Measurements from ENCODE around the gene NOL4L.

NOL4L gene, protein sequence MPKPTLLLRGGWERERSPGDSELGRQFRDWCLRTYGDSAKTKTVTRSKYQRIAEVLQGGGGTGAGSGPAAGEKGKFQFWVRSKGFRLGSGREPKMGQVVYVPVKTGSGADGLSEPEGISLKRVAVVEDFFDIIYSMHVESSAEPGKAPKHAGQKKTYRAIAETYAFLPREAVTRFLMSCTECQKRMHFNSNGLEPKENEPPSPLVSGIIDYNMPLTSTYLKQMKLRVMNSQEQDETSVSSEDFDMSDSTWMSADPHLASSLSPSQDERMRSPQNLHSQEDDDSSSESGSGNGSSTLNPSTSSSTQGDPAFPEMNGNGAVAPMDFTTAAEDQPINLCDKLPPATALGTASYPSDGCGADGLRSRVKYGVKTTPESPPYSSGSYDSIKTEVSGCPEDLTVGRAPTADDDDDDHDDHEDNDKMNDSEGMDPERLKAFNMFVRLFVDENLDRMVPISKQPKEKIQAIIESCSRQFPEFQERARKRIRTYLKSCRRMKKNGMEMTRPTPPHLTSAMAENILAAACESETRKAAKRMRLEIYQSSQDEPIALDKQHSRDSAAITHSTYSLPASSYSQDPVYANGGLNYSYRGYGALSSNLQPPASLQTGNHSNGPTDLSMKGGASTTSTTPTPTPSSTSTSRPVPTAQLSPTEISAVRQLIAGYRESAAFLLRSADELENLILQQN

GRCh38 chr20:32585011-32585585 is at the start of gene NOL4L:
Gene NOL4L (minus strand): TSS chr20:32585333. CDS start chr20:32584890, 443 bp downstream.
- no peak for DNase-seq

DNA sequence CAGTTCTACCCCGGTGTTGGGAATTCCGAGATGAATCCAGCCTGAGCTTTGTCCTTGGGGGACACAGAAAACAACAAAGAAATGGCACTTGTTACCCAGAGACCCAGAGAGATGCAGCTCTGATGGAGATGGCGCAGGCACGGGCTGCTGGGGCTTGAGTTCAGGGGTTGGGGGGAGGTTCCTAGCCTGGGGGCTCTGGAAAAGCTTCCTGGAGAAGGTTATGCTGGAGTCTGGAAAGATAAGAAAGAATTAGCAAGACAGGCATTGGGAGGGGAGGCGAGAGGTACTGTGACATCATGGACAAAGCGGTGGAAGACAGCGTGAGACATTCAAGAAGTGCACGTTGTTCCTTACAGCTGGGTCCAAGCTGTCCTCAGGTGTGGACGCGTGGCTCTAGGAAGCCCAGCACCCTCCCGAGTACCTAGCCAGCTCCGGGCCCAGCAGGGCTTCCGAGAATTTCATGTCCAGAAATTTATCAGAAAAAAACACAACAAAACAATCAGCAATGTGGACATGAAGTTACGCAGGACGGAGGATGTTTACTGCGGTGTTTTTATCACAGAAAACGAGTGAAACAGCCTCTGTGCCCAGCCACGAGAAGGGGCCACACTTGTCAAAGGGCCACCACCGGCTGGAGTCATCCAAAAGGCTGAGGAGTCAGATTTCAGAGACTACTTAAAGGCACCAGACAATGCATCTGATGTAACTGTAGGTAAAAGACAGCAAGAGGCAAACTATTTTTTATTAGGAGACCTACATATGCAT is 49.1 kb upstream of the NOL4L start:
- DNase-seq, result peak; percentile 25

DNA sequence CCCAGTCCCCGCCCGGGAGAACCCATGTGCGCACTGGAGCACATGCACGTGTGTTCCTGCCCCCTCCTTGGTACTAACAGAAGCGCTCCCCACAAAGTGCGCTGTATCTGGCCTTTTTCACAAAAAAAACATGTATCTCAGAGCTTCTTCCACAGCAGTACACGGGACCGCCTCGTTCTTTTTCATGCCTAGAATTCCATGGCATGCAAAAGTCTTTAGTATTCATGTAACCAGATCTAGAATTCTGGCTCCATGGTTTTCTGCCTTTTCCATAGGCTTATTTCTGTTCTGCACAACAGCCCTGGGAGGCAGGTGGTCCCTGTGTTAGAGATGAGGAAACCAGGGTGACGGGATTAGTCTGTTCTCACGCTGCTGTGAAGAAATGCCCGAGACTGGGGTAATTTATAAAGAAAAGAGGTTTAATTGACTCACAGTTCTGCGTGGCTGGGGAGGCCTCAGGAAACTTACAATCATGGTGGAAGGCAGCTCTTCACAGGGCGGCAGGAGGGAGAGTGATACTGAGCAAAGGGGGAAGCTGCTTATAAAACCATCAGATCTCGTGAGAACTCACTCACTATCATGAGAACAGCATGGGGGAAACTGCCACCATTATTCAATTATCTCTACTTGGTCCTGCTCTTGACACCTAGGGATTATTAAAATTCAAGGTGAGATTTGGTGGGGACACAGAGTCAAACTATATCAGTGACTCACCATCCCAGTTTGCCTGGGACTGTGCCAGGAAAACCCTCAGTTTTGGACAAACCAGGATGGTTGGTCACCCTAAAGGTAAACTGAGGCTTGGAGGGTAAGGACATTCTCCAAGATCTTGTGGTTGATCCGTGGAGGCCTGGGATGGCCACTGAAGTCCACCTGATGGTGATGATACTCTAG is 47.6 kb upstream of the NOL4L start:
- DNase-seq, result no peak

DNA sequence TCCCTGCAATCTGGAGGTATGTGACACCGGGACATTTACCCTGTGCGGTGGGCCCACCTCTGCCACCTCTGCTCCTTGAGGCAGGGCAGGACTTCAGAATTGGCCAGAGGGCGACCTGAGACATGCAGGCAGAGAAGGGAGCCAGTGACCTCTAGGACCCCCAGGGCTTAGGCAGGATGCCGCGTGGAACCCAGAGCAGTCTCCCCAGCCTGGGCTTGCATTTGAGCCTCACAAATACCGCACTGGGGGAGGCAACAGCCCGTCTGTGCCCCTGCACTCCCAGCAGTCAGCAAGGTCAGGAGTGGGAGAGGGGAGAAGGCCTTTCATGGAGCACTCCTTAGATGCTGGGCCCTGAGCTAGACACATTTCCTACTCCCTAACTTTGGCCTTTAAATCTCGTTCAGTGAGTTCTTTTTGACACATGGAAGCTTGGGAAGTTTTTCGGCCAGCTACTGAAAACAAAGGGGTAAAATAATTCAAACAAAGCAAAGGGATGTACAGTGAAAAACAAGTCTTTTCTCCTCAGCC is 46.9 kb upstream of the NOL4L start:
- DNase-seq, result no peak

DNA sequence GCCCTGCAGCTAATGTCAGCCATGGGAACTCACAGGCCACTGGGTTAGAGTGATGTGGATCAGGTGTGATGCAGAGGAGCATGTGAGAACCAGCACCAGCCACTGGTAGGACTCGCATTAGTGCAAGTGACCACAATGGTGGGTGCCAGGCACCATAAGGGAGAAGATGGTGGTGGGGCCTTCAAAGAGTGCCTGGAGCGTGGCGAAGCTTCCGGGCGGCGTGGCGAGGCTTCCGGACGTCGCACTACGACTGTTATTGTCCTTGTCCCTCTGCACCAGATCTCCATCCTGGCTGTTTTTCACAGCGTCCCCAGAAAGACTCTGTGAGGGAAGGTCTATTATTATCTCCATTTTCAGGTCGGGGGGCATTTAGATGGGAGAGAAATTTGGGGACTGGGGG is 44.7 kb upstream of the NOL4L start:
- no peak for DNase-seq

- DNase-seq, result no peak
Measured at GRCh38 chr20:32628960-32629530, 43.9 kb upstream of the NOL4L start.

GRCh38 chr20:32626859-32627636 is 41.9 kb upstream of the NOL4L start:
- peak; percentile 85 for DNase-seq

- DNase-seq, result no peak
Measured at GRCh38 chr20:32626407-32626806, 41.3 kb upstream of the NOL4L start.

DNA sequence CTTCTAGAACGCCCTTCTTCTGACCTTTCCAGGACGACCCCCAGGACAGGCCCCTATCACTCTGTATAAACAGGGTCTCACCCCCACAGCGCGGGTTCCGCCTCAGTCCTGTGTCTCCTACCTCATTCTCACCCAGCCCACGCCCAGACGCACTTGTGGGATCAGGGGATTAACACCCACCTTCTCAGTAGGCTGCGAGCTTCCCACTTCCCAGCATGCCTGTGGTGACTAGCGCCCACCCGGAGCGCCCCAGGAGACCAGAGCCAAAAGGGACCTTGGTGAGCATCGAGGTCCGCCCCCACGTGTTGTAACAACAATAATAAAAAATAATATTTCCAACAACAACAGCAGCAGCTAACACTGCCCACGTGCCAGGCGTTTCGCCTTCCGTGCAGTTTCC is 40.9 kb upstream of the NOL4L start:
- no peak for DNase-seq

DNA sequence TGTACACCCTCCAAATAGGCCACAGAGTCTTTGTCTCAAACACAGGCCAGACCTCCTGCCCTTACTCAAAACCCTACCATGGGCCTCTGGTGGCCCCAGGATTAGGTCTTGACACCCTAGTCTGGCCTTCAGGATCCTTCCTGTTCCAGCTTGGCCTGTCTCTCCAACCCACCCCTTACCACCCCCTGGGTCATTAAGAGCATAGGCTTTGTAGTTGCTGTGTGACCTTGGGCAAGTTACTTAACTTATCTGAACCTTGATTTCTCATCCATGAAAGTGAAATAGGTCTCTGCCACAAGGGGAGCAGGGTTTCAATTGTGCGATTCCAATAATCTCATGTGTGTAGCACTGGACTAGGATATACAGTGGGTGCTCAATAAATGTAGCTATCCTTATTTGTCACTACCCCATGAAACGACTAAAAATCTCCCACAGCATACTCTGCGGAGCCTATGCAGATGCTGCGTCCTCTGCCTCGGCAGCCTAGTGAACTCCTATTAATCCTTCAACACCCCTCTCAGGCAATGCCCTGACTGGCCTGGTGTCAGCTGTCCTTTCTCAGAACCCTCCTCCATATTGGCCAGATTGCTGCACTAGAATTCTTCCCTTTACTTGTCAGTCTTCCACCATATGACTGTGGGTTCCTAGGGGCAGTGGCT is 39.7 kb upstream of the NOL4L start:
- DNase-seq, result no peak

GRCh38 chr20:32623667-32624157 is 38.6 kb upstream of the NOL4L start:
- no peak for DNase-seq

DNA sequence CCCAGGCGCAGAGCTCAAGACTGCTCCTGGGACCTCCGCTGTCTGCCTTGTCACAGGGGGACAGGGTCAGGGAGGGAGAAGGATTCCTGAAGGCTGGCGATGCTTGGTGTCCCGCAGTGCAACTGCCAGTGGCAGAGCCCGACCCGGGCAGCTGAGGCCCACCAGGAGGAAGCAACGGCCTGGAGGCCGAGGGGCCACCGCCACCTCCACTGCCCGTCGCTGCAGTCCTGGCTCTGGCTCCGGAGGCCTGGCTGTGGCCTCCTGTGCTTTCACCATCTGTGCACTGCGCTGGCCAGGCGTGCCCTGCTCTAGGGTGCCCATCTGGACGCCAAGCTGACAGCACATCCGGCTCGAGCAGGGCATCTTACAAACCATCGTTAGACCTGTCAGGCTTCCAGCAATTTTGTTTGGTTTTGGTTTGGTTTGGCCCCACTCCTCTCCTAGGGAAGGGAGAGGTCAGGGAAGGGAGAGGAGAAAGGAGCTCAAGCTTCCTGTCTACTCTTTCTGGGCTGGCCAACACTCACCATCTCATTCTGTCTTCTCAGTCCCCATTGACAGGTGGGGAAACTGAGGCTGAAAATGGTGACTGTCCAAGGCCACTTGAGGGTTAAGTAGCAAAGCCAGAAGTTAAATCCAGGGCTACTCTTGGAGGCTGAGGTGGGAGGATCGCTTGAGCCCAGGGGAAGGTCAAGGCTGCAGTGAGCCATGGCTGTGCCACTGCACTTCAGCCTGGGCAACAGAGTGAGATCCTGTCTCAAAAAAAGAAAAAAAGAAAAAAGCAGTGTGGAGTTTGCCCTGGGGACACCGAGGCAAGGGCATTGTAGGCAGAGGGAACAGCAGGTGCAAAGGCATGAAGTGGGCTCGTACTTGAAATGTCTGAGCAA is 37.7 kb upstream of the NOL4L start:
- DNase-seq, result no peak

DNA sequence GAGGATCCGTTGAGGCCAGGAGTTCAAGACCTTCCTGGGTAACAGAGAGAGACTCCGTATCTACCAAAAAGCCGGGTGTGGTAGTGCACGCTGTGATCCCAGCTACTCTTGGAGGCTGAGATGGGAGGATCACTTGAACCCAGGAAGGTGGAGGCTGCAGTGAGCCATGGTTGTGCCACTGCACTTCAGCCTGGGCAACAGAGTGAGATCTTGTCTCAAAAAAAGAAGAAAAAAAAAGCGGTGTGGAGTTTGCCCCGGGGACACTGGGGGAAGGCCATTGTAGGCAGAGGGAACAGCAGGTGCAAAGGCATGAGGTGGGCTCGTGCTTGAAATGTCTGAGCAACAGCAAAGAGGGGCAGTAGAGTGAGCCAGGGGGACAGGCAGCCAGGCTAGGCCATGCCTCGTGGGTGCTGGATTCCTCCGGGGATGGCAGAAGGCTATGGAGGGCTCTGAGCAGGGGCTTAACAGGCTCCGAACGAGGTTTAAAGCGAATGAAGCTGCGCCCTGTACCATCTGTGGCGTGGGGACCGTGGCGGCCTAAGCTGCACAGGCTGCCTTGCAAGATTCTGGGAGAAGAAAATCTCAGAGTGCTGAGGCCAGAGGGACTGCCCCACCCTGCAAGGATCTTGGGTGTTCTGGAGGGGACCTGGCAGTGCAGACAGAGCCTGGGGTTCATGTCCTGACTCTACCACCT is 36.9 kb upstream of the NOL4L start:
- no peak for DNase-seq

- no peak for DNase-seq
Measured at GRCh38 chr20:32621071-32621890, 36.1 kb upstream of the NOL4L start.

- DNase-seq, result no peak
Measured at GRCh38 chr20:32619586-32619985, 34.5 kb upstream of the NOL4L start.

GRCh38 chr20:32614772-32615171 is 29.6 kb upstream of the NOL4L start:
- no peak for DNase-seq

- no peak for DNase-seq
Measured at GRCh38 chr20:32614303-32614702, 29.2 kb upstream of the NOL4L start.

Data from DMS79 (cell line).